Umbilical cord (tissue), 2 donors: ENCODE data around the gene RMC1. TPM values are rescaled to one million over a fixed set of nuclear protein-coding genes. Genes with fewer than 3 reads are reported as not detected.
"Not testable (repeated sequence)": the region's sequence is repeated elsewhere in the genome, so short reads cannot be mapped to it uniquely, and the experiment has no call there.

ENCODE experiments used
- DNase-seq: peaks from one replicate; pipeline ENCODE4 v3.0.0-alpha.2; 2015; ENCODE audit warnings: low spot score
- total RNA-seq: library from RNA; depleted of rRNA; stranded (reverse); fragments of >200 nt; gene quantifications from one replicate; pipeline ENCODE4 v1.2.3, GENCODE V29; 2014; ENCODE audit warnings: low replicate concordance; ENCODE audit not compliant: insufficient read depth

The RMC1 gene
- total RNA-seq, 1 donor from 2014 or later, result 205 TPM

- not testable (repeated sequence) for DNase-seq
Measured at GRCh38 chr18:23557511-23557910, 54.2 kb downstream of the RMC1 start.

- DNase-seq, result no peak
Measured at GRCh38 chr18:23560186-23560585, 56.9 kb downstream of the RMC1 start.

- DNase-seq, result no peak
Measured at GRCh38 chr18:23563377-23564043, 60.2 kb downstream of the RMC1 start.

DNA sequence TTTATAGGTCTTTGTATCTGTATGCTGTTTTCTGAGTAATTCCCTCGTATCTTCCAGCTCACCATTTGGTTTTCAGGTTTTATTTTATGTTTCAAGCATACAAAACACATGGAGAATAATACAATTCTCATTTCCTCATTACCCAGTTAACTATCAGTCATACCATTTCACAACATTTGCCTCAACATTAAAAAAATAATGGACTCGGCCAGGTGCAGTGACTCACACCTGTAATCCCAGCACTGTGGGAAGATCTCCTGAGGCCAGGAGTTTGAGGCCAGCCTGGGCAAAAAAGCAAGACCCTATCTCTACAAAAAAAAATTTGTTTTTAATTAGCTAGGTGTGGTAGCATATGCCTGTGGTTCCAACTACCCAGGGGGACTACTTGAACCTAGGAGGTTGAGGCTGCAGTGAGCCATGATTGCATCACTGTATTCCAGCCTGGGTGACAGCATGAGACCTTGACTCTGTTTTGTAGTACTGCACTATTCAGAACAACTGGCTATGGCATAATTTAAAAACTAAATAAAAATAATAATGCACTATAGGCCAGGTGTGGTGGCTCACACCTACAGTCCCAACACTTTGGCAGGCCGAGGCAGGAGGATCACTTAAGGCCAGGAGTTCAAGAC lies 62.7 kb downstream of the RMC1 start:
- DNase-seq, result no peak

GRCh38 chr18:23567671-23568070 lies 64.4 kb downstream of the RMC1 start:
- no peak for DNase-seq

- peak; percentile 26 for DNase-seq
Measured at GRCh38 chr18:23568281-23569138, 65.2 kb downstream of the RMC1 start.

DNA sequence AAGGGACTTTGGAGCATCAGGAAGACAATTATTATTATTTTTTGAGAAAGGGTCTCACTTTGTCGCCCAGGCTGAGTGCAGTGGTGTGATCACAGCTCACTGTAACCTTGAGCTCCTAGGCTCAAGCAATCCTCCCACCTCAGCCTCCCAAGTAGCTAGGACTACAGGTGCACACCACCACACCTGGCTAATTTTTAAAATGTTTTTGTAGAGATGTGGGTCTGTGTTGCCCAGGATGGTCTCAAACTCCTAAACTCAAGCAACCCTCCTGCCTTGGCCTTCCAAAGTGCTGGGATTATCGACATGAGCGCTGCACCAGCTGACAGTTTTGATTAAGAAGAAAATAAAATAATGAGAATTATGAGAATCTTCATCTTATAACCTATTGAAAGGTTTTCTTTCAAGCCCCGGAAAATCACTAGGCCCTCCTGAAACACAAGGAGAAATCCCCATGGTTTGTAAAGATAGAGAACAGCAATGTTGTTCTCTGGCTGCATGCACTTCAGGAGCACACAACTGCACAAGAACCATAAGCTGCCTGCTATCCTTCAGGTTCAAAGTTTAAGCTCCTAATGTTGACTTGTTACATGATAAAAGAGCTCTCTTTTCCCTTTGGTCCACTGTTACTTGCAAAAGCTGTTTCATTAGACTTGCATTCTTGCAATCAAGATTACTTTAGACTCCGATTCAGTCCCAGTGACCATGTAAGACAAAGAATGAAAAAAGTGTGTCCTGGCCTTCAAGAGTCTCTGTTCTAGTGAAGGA lies 66.2 kb downstream of the RMC1 start:
- DNase-seq, result no peak

- DNase-seq, result no peak
Measured at GRCh38 chr18:23570912-23571504, 67.7 kb downstream of the RMC1 start.

- DNase-seq, result no peak
Measured at GRCh38 chr18:23572012-23572411, 68.7 kb downstream of the RMC1 start.

- DNase-seq, result no peak
Measured at GRCh38 chr18:23572570-23572969, 69.3 kb downstream of the RMC1 start.

DNA sequence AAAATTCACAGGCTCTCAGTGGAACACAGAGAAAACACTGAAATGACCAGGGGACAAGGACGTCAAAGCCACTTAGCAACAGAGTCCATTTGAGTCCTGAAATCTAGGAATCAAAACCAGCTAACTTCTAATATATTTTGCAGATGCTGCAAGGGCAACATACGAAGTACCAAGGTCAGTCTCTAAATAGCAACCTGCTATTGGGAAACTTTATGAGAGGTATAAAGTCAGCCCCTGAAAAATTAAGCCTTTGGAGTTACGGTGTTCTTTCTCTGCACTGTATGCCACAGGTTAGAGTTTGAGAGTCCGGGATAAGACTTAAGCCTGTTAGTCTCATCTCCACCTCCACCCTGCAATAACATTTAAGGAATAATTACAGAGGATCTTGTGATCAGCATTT lies 69.7 kb downstream of the RMC1 start:
- DNase-seq, result no peak

- DNase-seq, result no peak
Measured at GRCh38 chr18:23573626-23574431, 70.5 kb downstream of the RMC1 start.

GRCh38 chr18:23574611-23575308 lies 71.4 kb downstream of the RMC1 start:
- DNase-seq, result peak; percentile 22

DNA sequence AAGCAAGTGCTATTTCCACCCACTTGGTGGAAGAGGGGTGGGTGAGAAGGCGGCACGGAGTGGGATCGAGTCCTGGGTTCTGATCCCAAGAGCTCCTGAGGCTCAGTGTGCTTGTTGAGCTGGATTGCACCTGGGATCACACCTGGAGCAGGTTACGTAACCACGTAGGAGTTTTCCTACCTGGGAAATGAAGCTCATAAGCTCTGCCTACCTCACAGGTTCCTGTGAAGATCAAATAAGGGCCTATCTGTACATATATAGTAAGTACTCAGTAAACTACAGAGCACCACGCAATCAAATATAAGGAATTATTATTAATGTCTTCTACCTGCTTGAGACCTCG lies 72.0 kb downstream of the RMC1 start:
- no peak for DNase-seq

DNA sequence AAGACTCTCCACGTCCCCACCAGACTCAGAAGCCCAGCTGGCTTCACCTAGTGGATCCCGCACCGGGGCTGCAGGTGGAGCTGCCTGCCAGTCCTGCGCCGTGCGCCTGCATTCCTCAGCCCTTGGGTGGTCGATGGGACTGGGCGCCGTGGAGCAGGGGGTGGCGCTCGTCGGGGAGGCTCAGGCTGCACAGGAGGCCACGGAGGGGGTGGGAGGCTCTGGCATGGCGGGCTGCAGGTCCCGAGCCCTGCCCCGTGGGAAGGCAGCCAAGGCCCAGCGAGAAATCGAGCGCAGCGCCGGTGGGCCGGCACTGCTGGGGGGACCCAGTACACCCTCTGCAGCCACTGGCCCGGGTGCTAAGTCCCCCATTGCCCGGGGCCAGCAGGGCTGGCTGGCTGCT lies 74.2 kb downstream of the RMC1 start:
- not testable (repeated sequence) for DNase-seq

GRCh38 chr18:23578067-23578701 lies 74.9 kb downstream of the RMC1 start:
- DNase-seq, result no peak

DNA sequence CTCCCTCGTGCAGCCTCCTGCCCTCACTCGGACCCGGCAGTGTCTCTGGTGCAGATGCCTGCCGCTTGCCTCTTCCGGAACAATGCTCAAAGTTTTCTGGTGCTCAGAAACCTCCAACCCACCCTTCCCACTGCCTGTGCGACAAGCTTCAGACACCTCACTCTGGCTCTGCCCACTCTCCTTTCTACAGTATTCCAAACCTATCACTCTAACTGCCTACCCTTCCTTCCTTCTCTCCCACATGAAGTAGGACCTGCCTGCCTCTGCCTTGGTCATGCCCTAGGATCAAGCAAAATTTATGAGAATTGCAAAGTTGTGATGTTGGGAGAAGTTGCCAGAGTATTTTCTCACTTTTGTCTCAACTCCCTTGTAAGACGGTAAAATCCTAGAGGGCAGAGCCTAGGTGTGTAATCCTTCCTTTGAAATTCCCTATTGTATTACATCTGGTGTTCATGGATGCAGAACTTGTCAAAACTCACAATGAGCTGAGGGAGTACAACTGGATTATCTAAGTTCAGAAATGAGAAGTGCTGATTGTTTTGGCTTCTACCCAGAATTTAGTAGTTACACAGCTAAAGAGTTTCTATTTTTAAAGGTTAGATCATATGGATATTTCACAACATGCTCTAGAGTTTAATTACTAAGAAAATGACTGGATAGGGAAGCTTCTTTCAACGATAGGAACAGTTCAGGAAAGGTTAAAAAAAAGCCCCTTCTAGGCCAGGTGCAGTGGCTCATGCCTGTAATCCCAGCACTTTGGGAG lies 75.8 kb downstream of the RMC1 start:
- DNase-seq, result no peak

DNA sequence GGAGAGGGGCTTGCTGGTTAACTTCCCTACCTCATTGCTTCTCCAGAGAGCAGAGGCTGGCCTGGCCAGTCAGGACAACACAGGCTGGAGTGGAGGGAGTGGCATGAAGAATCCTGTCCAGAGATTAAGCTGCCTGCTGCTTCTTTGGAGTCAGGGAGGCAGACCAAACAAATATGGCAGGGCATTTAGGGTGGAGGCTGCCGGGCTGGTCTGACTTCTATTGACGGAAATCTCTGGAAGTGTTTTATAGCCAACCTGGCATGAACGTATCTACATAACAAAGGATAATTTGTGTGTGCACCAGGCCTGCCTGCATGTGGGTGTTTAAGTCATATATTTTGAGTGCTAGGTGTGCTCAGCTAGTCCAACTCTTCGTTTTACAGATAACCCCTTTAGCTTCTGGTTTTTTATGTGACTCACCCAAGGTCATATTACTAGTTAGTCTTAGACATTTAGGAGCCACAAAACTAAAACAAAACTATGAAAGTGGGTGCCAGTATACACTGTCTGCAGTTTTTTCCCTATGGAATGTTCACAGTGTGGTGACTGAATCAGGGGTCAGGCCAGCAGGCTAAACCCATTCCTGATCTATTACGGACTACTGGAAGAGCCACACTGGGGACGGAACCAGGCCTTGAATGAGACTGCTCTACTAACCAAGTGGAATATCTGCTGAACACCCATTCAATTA lies 77.5 kb downstream of the RMC1 start:
- DNase-seq, result no peak
